NCI-H82 treated with DMSO at 0.1 percent for 48 hours (cell line): ENCODE data around the gene NCL.
"Not testable (repeated sequence)": the region's sequence is repeated elsewhere in the genome, so short reads cannot be mapped to it uniquely, and the experiment has no call there.

Source experiments
- DNase-seq: peaks from one replicate; lab custom pipeline; 2025; ENCODE audit not compliant: unreplicated experiment; lab: John Stamatoyannopoulos, UW

NCL gene

GRCh38 chr2:231467613-231468530 is 3.6 kb upstream of the NCL start:
- no peak for DNase-seq

GRCh38 chr2:231467016-231467545 is 2.8 kb upstream of the NCL start:
- no peak for DNase-seq

GRCh38 chr2:231464576-231465540 is 574 bp upstream of the NCL start:
- DNase-seq = peak; percentile 92

- DNase-seq = no peak
Measured at GRCh38 chr2:231462729-231463465, 1.4 kb downstream of the NCL start.

- no peak for DNase-seq
Measured at GRCh38 chr2:231461516-231461971, 2.7 kb downstream of the NCL start.

- DNase-seq = not testable (repeated sequence)
Measured at GRCh38 chr2:231460841-231461240, 3.4 kb downstream of the NCL start.

- no peak for DNase-seq
Measured at GRCh38 chr2:231460073-231460835, 4.0 kb downstream of the NCL start.

GRCh38 chr2:231458368-231458767 is 5.9 kb downstream of the NCL start:
- DNase-seq = no peak

GRCh38 chr2:231457101-231457500 is 7.2 kb downstream of the NCL start:
- no peak for DNase-seq

- no peak for DNase-seq
Measured at GRCh38 chr2:231456295-231457004, 7.8 kb downstream of the NCL start.

- no peak for DNase-seq
Measured at GRCh38 chr2:231455890-231456289, 8.4 kb downstream of the NCL start.

GRCh38 chr2:231455222-231455621 is 9.1 kb downstream of the NCL start:
- DNase-seq = no peak

- DNase-seq = no peak
Measured at GRCh38 chr2:231454361-231454791, 9.9 kb downstream of the NCL start.

- peak; percentile 26 for DNase-seq
Measured at GRCh38 chr2:231452799-231453508, 11.3 kb downstream of the NCL start.

- DNase-seq = no peak
Measured at GRCh38 chr2:231450548-231450989, 13.7 kb downstream of the NCL start.

GRCh38 chr2:231449503-231450054 is 14.7 kb downstream of the NCL start:
- DNase-seq = no peak

- no peak for DNase-seq
Measured at GRCh38 chr2:231436957-231437356, 27.3 kb downstream of the NCL start.

- no peak for DNase-seq
Measured at GRCh38 chr2:231433990-231434389, 30.3 kb downstream of the NCL start.
